ENCODE measurements around the gene VMAC.

DNA sequence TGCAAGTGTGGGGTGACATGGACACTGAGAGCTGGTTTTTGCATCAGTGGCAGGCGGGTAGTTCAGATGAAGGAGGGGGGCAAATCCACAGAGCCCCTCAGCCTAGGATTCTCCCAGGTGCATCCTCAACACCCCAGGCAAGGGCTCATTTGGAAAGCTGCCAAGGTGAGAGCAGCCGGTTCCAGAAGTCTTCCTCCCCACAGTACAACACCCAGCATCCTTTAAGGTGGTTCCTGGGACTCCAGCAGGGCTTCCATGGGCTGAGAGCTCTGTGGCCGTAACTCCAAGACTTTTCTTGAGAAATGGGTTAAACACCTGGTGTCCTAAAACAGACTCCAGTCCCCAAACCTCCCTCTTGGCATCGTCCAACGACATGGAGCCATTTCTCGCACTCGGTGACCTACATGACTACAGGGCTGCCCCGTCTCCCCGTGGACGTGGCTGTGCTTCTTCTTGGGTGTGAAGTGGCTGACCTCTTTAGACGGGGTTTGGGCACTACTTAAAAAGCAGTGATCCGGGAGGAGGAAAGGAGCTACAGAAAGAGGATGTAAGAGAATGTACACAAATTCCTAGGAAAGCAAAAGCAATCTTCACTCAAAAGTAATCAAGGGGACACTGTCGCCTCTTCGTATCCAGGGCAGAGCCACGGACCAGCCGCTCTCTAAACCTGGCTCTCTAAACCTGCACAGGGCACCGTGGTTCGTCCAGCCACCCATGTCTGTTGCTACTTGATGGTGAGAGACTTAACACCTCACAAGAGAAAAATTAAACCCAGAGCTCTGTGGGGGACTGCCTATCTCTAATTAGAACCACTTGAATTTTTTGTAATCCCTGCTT lies 47.7 kb downstream of the VMAC start:
- TF ChIP-seq CTCF (IDR thresholded peaks at IDR 0.05) (no peak), POLR2A (IDR thresholded peaks at IDR 0.05) (no peak), EP300 (IDR thresholded peaks at IDR 0.05) (no peak)

Measured in stomach (tissue), 4 donors.